GM12878 (cell line): ENCODE data around the gene GALR3. TPM values are rescaled to one million over a fixed set of nuclear protein-coding genes. Genes with fewer than 3 reads are reported as not detected.
A peak's percentile ranks its signal among the peaks of the same experiment; 100 is the strongest.

Experiments
- ATAC-seq: fragments of 200-7000 bp; cut with Tn5 transposase; 3 replicates; pipeline ENCODE4 v1.9.1; 2020; ENCODE audit warnings: mild to moderate bottlenecking, moderate library complexity
- BruUV-seq: library from RNA; stranded (reverse); fragments of 400-500 nt; replicated peaks from 2 replicates; lab custom pipeline; 2021; lab: Mats Ljungman, UMichigan
- CTCF ChIA-PET: fragments of 300-600 bp; sonication (Branson Sonifier 250); formaldehyde crosslinking; extraction: SDS; loops from one replicate; lab custom pipeline; 2021; ENCODE audit warnings: inconsistent platforms; lab: Yijun Ruan, JAX
- POLR2A ChIA-PET: fragments of 350-600 bp; formaldehyde crosslinking; extraction: SDS; loops from one replicate; lab custom pipeline; 2021; ENCODE audit warnings: inconsistent platforms; lab: Charles Lee
- RAD21 ChIA-PET: fragments of 300-600 bp; sonication (Branson Sonifier 250); formaldehyde crosslinking; loops from one replicate; lab custom pipeline; 2023; ENCODE audit warnings: antibody characterized with exemption; ENCODE audit not compliant: unreplicated experiment; lab: Charles Lee
- SMC1A ChIA-PET: fragments of 300-600 bp; sonication (Branson Sonifier 250); formaldehyde crosslinking; loops from one replicate; lab custom pipeline; 2023; ENCODE audit not compliant: unreplicated experiment, uncharacterized antibody; lab: Charles Lee
- DNase-seq: peaks from one replicate; pipeline ENCODE4 v3.0.0-alpha.2; 2011; ENCODE audit warnings: low read depth, low spot score
- FAIRE-seq: peaks from 3 replicates; lab custom pipeline; 2011; peaks lifted over from hg19 to GRCh38; lab: Jason Lieb, UNC
- H2AFZ ChIP-seq: 2 replicates; pipeline ENCODE4 v1.6.0; 2011; ENCODE audit warnings: low read depth, low read length, control low read depth; ENCODE audit not compliant: control insufficient read depth
- H3K27ac ChIP-seq: 2 replicates; pipeline ENCODE4 v1.5.1; 2011; ENCODE audit warnings: control low read depth; ENCODE audit not compliant: control insufficient read depth, insufficient read depth
- H3K27me3 ChIP-seq, 2 experiments: replicated peaks in 1 of 2; 2 replicates each; pipeline versions ENCODE4 v1.6.0 to v1.6.1; 2011; ENCODE audit warnings: low read length in 1 of 2; ENCODE audit not compliant: control insufficient read depth in 2 of 2, insufficient read depth in 2 of 2
- H3K36me3 ChIP-seq, 2 experiments: 2 replicates each; pipeline ENCODE4 v1.5.1; 2011; ENCODE audit warnings: low read length in 1 of 2; ENCODE audit not compliant: control insufficient read depth in 2 of 2, insufficient read depth in 2 of 2
- H3K4me1 ChIP-seq: 2 replicates; pipeline ENCODE4 v1.6.1; 2011; ENCODE audit warnings: mild to moderate bottlenecking, low read length, moderate library complexity, mixed read lengths; ENCODE audit not compliant: control insufficient read depth, insufficient read depth
- H3K4me2 ChIP-seq: 2 replicates; pipeline ENCODE4 v1.6.0; 2011; ENCODE audit warnings: control low read depth; ENCODE audit not compliant: control insufficient read depth, insufficient read depth
- H3K4me3 ChIP-seq: fragments of 200-600 bp; sonication (generic); 2 replicates; pipeline ENCODE4 v1.5.1; 2016
- H3K79me2 ChIP-seq: 2 replicates; pipeline ENCODE4 v1.6.0; 2011; ENCODE audit warnings: low read length; ENCODE audit not compliant: control insufficient read depth, insufficient read depth
- H3K9ac ChIP-seq: 2 replicates; pipeline ENCODE4 v1.8.0; 2011; ENCODE audit warnings: low read length, control low read depth, mixed read lengths; ENCODE audit not compliant: control insufficient read depth, insufficient read depth
- H3K9me3 ChIP-seq: replicated peaks from 3 replicates; pipeline ENCODE4 v1.5.1; 2011; ENCODE audit warnings: mild to moderate bottlenecking, low read length; ENCODE audit not compliant: control insufficient read depth, insufficient read depth
- H4K20me1 ChIP-seq: 2 replicates; pipeline ENCODE4 v1.6.0; 2011; ENCODE audit not compliant: control insufficient read depth, insufficient read depth
- BHLHE40 ChIP-seq, 2 experiments: fragments of 450-650 bp in 1 of 2; IDR thresholded peaks; 2 replicates each; pipeline ENCODE4 v1.6.1; 2011 to 2017; ENCODE audit warnings: low read depth in 2 of 2, borderline replicate concordance in 1 of 2, improper control_type of control experiment in 1 of 2, low read length in 1 of 2, mild to moderate bottlenecking in 1 of 2
- CBFB ChIP-seq: IDR thresholded peaks from 2 replicates; pipeline ENCODE4 v1.6.1; 2016; ENCODE audit warnings: antibody characterized with exemption, low read depth
- DPF2 ChIP-seq: fragments of 450-650 bp; IDR thresholded peaks from 2 replicates; pipeline ENCODE4 v1.6.1; 2017; ENCODE audit warnings: mild to moderate bottlenecking
- EED ChIP-seq: sonication (generic); IDR thresholded peaks from 2 replicates; pipeline ENCODE4 v1.6.1; 2016; ENCODE audit warnings: antibody characterized with exemption, low read depth
- EGR1 ChIP-seq, 2 experiments: IDR thresholded peaks; 1 replicate in 1 of 2; 2 replicates in 1 of 2; pipeline ENCODE4 v1.6.1; 2011 to 2012; ENCODE audit warnings: low read depth in 2 of 2, low read length in 2 of 2, borderline replicate concordance in 1 of 2, mild to moderate bottlenecking in 1 of 2, moderate library complexity in 1 of 2
- MAX ChIP-seq: IDR thresholded peaks from 2 replicates; pipeline ENCODE4 v1.6.1; 2012; ENCODE audit warnings: low read depth, low read length, improper control_type of control experiment
- MXI1 ChIP-seq: fragments of 150-350 bp; IDR thresholded peaks from 2 replicates; pipeline ENCODE4 v1.6.1; 2011; ENCODE audit warnings: low read depth, mild to moderate bottlenecking, inconsistent platforms, low read length, improper control_type of control experiment
- PML ChIP-seq: IDR thresholded peaks from 2 replicates; pipeline ENCODE4 v1.6.1; 2012; ENCODE audit warnings: low read length, inconsistent platforms
- SIN3A ChIP-seq: IDR thresholded peaks from 2 replicates; pipeline ENCODE4 v1.6.1; 2012; ENCODE audit warnings: low read depth, low read length, improper control_type of control experiment
- USF1 ChIP-seq: IDR thresholded peaks from 2 replicates; pipeline ENCODE4 v1.6.1; 2011; ENCODE audit warnings: borderline replicate concordance, low read depth, mild to moderate bottlenecking, moderate library complexity, mixed read lengths, low read length; ENCODE audit not compliant: insufficient read depth; ENCODE audit errors: extremely low read length
- YY1 ChIP-seq: IDR thresholded peaks from 2 replicates; pipeline ENCODE4 v1.6.1; 2011; ENCODE audit warnings: low read depth, mild to moderate bottlenecking, low read length
- WGBS: methylation state at CpG from one replicate; pipeline ENCODE4 v1.1.6; 2016; ENCODE audit warnings: low lambda C conversion rate; ENCODE audit not compliant: insufficient replicate concordance, insufficient coverage; ENCODE audit errors: missing lambda C conversion rate; 5-methylcytosine and 5-hydroxymethylcytosine counted together
- in situ Hi-C: fragments of 300-500 bp; cut with MboI; formaldehyde crosslinking; loops from 9 replicates; pipeline ENCODE4 v1.14.3; 2018; ENCODE audit warnings: mixed read lengths
- intact Hi-C: fragments of 100-400 bp; cut with micrococcal nuclease; formaldehyde crosslinking; loops from one replicate; pipeline ENCODE4 v1.14.2; 2022; ENCODE audit not compliant: unreplicated experiment
- polyA plus RNA-seq, 11 experiments: library from polyadenylated mRNA; depleted of rRNA in 4 of 11; unstranded in 6 of 11; stranded (reverse) in 5 of 11; fragments of >200 nt; fragmentation: Nextera tagmentation in 4 of 11; fragmentation: Illumina TruSeq in 1 of 11; extraction: Ambion mirVana in 4 of 11; extraction: Trizol in 1 of 11; gene quantifications; 1 replicate in 1 of 11; 2 replicates in 10 of 11; pipeline versions ENCODE4 v1.2.1 to v1.2.3, GENCODE V29; 2011 to 2016; ENCODE audit warnings: inconsistent platforms in 2 of 11, missing spikeins in 2 of 11, low read depth in 1 of 11
- total RNA-seq, 4 experiments: library from RNA; depleted of rRNA in 3 of 4; stranded (reverse); fragments of >200 nt in 3 of 4; fragmentation: Illumina TruSeq in 1 of 4; extraction: Trizol in 1 of 4; gene quantifications; 2 replicates each; pipeline versions ENCODE4 v1.2.1 to v1.2.3, GENCODE V29; 2013 to 2021

The GALR3 gene
- total and polyA plus RNA-seq, 10 of the 15 experiments (the other 5 are each of a cell fraction or from before 2014, with no cell fraction given), result not detected

- TF ChIP-seq DPF2, result 0 out of 2 replicates have a peak, but pooled peaks have one; percentile 23
- 0 out of 3 replicates have a peak, but pooled peaks of 1 of the 2 experiments have one; percentile 22 for TF ChIP-seq EGR1 (IDR thresholded peaks at IDR 0.05; ENCODE audit: borderline replicate concordance in 1 of 2, low read depth in 2 of 2, low read length in 2 of 2)
- TF ChIP-seq PML, result no peak
- TF ChIP-seq MXI1, result peak; percentile 81
- TF ChIP-seq BHLHE40 (IDR thresholded peaks at IDR 0.05; ENCODE audit: borderline replicate concordance in 1 of 2, low read depth in 2 of 2, low read length in 1 of 2), result peak; percentile 84 to 92; a peak in 3 of 4 replicates
- peak; percentile 32; the same call in 1 of the 2 replicates for TF ChIP-seq SIN3A
Observed at GRCh38 chr22:37818409-37819104, 4.6 kb upstream of the GALR3 start (continued).

GRCh38 chr22:37819105-37819433 is 4.1 kb upstream of the GALR3 start:
- Histone ChIP-seq H3K9me3 (no peaks in the 10 kb centered on the region), H3K36me3 (no peaks in the 10 kb centered on the region), H3K27me3 (peaks cover 0 to 2% of the 10 kb centered on the region in 2 experiments; a peak in 2 of 4 replicates), H3K79me2 (no peaks in the 10 kb centered on the region), H3K9ac (no peak overlapping the region), H4K20me1 (no peaks in the 10 kb centered on the region), H2AFZ (peak overlapping the region; percentile 74; the same call in 1 of the 2 replicates), H3K4me3 (0 out of 2 replicates have a peak overlapping the region, but pooled peaks have one; percentile 23), H3K27ac (no peak overlapping the region), H3K4me1 (peaks cover 10% of the 10 kb centered on the region), H3K4me2 (no peak overlapping the region; the same call in 1 of the 2 replicates)
- FAIRE-seq, result no peak
- intact Hi-C loops, result loop anchor here (5.0 kb wide), 1 partner anchor 113 kb away; no protein-coding TSS in a partner anchor
- CTCF ChIA-PET, result interaction anchor here (0.6 to 8.7 kb wide), 19 partner anchors 9 to 217 kb away, joined by 3 to 121 read pairs (median 8); partner anchors contain the start of genes ANKRD54 and GCAT
- RAD21 ChIA-PET, result interaction anchor here (0.8 to 3.0 kb wide), 4 partner anchors 25 to 145 kb away, joined by 3 to 18 read pairs (median 3); partner anchors contain the start of gene ANKRD54
- SMC1A ChIA-PET, result interaction anchor here (1.2 to 5.2 kb wide), 3 partner anchors 44 to 115 kb away, joined by 3 to 53 read pairs (median 3); no protein-coding TSS in a partner anchor
- 41% methylated on average over 14 of the region's 14 CpGs for WGBS
- POLR2A ChIA-PET, result no interaction called here
- no peak for DNase-seq
- ATAC-seq, result no peak
- no TSS peak for BruUV-seq
- in situ Hi-C loops, result loop anchor here (5.0 kb wide), 2 partner anchors 43 to 143 kb away; no protein-coding TSS in a partner anchor
- TF ChIP-seq DPF2 (no peak), EED (no peak), CBFB (no peak), MAX (no peak), USF1 (no peak), YY1 (no peak)
- TF ChIP-seq, all 136 proteins: peak for 0
